Tibial artery (tissue), 4 donors: ENCODE measurements around the gene CDK6.

Experiments
- DNase-seq, 2 donors: peaks; one replicate each; pipeline ENCODE4 v3.0.0-alpha.2; 2019
- H3K27ac ChIP-seq, 2 donors: fragments of 200-600 bp; sonication (generic) in 1 of 2; 1 replicate in 1 of 2; 2 replicates in 1 of 2; pipeline ENCODE4 v1.5.1; 2018 to 2019; ENCODE audit warnings: mild to moderate bottlenecking in 1 of 2
- H3K27me3 ChIP-seq, 2 donors: fragments of 200-600 bp; sonication (generic) in 1 of 2; one replicate each; pipeline versions ENCODE4 v1.5.1 to v1.6.0; 2016 to 2019
- H3K36me3 ChIP-seq, 3 donors: fragments of 200-600 bp; sonication (generic) in 2 of 3; one replicate each; pipeline ENCODE4 v1.5.1; 2016 to 2019; ENCODE audit warnings: mild to moderate bottlenecking in 2 of 3
- H3K4me1 ChIP-seq, 4 donors: fragments of 200-600 bp; sonication (generic) in 2 of 4; 1 replicate in 3 of 4; 2 replicates in 1 of 4; pipeline ENCODE4 v1.5.1; 2016 to 2019
- H3K4me3 ChIP-seq, 2 donors: fragments of 200-600 bp; sonication (generic) in 1 of 2; 1 replicate in 1 of 2; 2 replicates in 1 of 2; pipeline ENCODE4 v1.5.1; 2018 to 2019; ENCODE audit warnings: mild to moderate bottlenecking in 2 of 2
- H3K9me3 ChIP-seq, 3 donors: fragments of 200-600 bp; sonication (generic) in 1 of 3; one replicate each; pipeline ENCODE4 v1.5.1; 2016 to 2019
- CTCF ChIP-seq, 2 experiments: fragments of 200-600 bp in 1 of 2; fragments of 450-650 bp in 1 of 2; IDR thresholded peaks; one replicate each; pipeline ENCODE4 v1.5.1; 2017 to 2019; ENCODE audit warnings: antibody characterized with exemption in 2 of 2, mild to moderate bottlenecking in 1 of 2, moderate library complexity in 1 of 2
- intact Hi-C: fragments of 100-400 bp; cut with DNase I; formaldehyde crosslinking; loops from one replicate; pipeline ENCODE4 v1.15.0; 2023; ENCODE audit warnings: low total_unique reads

The CDK6 gene

DNA sequence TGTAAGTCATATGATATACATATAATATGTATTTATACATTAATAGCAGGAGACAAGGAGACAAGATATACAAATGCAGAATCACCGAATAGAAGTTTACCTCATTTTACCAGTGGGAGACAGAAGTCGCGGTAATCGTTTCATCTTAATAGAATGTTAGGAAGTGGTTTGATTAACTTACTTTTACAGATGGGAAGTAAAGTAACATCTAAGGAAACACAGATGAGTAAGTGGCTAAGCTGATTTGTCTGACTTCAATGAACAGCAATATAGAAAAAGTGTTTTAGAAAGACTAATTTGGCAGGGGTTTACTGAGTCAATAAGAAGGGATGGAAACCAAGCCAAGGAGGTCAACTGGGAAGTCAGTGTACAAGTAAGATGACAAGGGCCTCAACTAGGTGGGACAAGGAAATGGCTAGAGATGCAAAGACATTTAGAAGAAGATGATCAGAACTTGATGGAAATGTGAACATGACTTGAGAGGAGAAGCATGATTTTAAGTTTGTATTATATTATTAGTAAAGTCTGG, 210.0 kb downstream of the CDK6 start:
- H3K4me1 ChIP-seq: peaks cover 0 to 13% (median 9%) of the 10 kb centered on the region in 4 donors
- H3K27ac ChIP-seq: no peak overlapping the region
- no peaks in the 10 kb centered on the region for H3K9me3 ChIP-seq
- peaks cover 0 to 4% (median 0%) of the 10 kb centered on the region in 3 donors for H3K36me3 ChIP-seq
- TF ChIP-seq CTCF (IDR thresholded peaks at IDR 0.05): no peak
- no peaks in the 10 kb centered on the region for H3K27me3 ChIP-seq
- intact Hi-C loops: loop anchor here (10.0 kb wide), 1 partner anchor 68 kb away; no protein-coding TSS in a partner anchor
- no peak for DNase-seq
- H3K4me3 ChIP-seq: no peak overlapping the region

DNA sequence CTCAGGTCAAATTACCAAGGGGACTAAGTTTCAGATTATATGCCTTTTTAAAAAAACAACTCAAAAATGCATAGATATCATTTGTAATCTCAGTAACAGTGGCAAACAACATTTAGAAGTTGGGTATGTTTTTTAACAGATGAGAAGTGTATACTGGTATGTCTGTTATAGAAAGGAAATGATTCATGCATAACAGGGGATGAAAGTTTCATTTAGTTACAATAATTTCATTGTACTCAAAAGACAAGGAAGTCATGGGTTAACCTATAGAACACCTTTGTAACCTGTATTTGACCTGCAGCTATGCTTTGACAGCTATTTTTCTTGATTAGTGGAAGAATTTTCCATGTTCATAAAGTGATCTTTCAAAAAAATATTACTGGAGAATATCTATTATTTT, 210.8 kb downstream of the CDK6 start:
- Histone ChIP-seq H3K4me3 (no peak overlapping the region), H3K4me1 (peaks cover 0 to 18% (median 12%) of the 10 kb centered on the region in 4 donors), H3K27ac (no peak overlapping the region), H3K27me3 (no peaks in the 10 kb centered on the region), H3K9me3 (no peaks in the 10 kb centered on the region), H3K36me3 (peaks cover 0 to 4% (median 0%) of the 10 kb centered on the region in 3 donors)
- no peak for TF ChIP-seq CTCF (IDR thresholded peaks at IDR 0.05)
- intact Hi-C loops: loop anchor here (10.0 kb wide), 1 partner anchor 69 kb away; no protein-coding TSS in a partner anchor
- no peak for DNase-seq

GRCh38 chr7:92624298-92624996, 211.9 kb downstream of the CDK6 start:
- H3K27me3 ChIP-seq: no peaks in the 10 kb centered on the region
- no peak for DNase-seq
- peaks cover 0 to 4% (median 0%) of the 10 kb centered on the region in 3 donors for H3K36me3 ChIP-seq
- H3K4me1 ChIP-seq: peaks cover 0 to 20% (median 13%) of the 10 kb centered on the region in 4 donors
- intact Hi-C loops: loop anchor here (5.0 to 10.0 kb wide), 2 partner anchors 70 to 213 kb away; partner anchors contain the start of gene CDK6
- no peak overlapping the region for H3K27ac ChIP-seq
- no peaks in the 10 kb centered on the region for H3K9me3 ChIP-seq
- H3K4me3 ChIP-seq: no peak overlapping the region
- TF ChIP-seq CTCF (IDR thresholded peaks at IDR 0.05): no peak

DNA sequence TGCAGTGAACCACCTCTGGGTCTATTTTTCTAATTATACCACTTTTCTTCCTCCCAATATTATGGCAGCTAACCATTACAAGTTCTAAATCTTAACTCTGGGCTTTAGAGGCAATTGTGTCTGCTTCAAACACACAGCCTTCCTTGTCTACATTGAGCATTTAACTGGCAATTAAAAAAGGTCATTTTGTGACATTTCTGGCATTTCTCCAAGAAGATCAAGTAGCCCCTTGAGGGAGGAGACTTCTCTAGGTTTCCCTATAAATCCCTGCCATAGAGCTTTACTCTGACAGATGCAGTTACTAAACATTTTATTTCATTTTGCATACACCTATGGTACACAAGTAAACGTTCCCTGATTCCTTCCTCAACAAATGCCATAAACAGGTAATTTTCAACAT, 212.8 kb downstream of the CDK6 start:
- H3K27me3 ChIP-seq: no peaks in the 10 kb centered on the region
- TF ChIP-seq CTCF (IDR thresholded peaks at IDR 0.05): no peak
- H3K27ac ChIP-seq: no peak overlapping the region
- H3K4me3 ChIP-seq: no peak overlapping the region
- no peaks in the 10 kb centered on the region for H3K9me3 ChIP-seq
- no peak for DNase-seq
- peaks cover 0 to 4% (median 0%) of the 10 kb centered on the region in 3 donors for H3K36me3 ChIP-seq
- intact Hi-C loops: loop anchor here (5.0 to 10.0 kb wide), 2 partner anchors 71 to 214 kb away; partner anchors contain the start of gene CDK6
- peaks cover 0 to 20% (median 13%) of the 10 kb centered on the region in 4 donors for H3K4me1 ChIP-seq

- no peak for TF ChIP-seq CTCF (IDR thresholded peaks at IDR 0.05)
- Histone ChIP-seq H3K4me1 (peaks cover 0 to 20% (median 13%) of the 10 kb centered on the region in 4 donors), H3K27me3 (no peaks in the 10 kb centered on the region), H3K4me3 (no peak overlapping the region), H3K9me3 (no peaks in the 10 kb centered on the region), H3K36me3 (peaks cover 0 to 3% (median 2%) of the 10 kb centered on the region in 3 donors), H3K27ac (peak overlapping the region in 1 of 2 donors; percentile 67)
- intact Hi-C loops: loop anchor here (5.0 to 10.0 kb wide), 2 partner anchors 72 to 215 kb away; partner anchors contain the start of gene CDK6
- DNase-seq: no peak
Observed at GRCh38 chr7:92622685-92623084, 213.7 kb downstream of the CDK6 start.
